ENCODE measurements around the gene ESPN.
"Not testable (repeated sequence)": the region's sequence is repeated elsewhere in the genome, so short reads cannot be mapped to it uniquely, and the experiment has no call there.

Gene ESPN, protein sequence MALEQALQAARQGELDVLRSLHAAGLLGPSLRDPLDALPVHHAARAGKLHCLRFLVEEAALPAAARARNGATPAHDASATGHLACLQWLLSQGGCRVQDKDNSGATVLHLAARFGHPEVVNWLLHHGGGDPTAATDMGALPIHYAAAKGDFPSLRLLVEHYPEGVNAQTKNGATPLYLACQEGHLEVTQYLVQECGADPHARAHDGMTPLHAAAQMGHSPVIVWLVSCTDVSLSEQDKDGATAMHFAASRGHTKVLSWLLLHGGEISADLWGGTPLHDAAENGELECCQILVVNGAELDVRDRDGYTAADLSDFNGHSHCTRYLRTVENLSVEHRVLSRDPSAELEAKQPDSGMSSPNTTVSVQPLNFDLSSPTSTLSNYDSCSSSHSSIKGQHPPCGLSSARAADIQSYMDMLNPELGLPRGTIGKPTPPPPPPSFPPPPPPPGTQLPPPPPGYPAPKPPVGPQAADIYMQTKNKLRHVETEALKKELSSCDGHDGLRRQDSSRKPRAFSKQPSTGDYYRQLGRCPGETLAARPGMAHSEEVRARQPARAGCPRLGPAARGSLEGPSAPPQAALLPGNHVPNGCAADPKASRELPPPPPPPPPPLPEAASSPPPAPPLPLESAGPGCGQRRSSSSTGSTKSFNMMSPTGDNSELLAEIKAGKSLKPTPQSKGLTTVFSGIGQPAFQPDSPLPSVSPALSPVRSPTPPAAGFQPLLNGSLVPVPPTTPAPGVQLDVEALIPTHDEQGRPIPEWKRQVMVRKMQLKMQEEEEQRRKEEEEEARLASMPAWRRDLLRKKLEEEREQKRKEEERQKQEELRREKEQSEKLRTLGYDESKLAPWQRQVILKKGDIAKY

DNA sequence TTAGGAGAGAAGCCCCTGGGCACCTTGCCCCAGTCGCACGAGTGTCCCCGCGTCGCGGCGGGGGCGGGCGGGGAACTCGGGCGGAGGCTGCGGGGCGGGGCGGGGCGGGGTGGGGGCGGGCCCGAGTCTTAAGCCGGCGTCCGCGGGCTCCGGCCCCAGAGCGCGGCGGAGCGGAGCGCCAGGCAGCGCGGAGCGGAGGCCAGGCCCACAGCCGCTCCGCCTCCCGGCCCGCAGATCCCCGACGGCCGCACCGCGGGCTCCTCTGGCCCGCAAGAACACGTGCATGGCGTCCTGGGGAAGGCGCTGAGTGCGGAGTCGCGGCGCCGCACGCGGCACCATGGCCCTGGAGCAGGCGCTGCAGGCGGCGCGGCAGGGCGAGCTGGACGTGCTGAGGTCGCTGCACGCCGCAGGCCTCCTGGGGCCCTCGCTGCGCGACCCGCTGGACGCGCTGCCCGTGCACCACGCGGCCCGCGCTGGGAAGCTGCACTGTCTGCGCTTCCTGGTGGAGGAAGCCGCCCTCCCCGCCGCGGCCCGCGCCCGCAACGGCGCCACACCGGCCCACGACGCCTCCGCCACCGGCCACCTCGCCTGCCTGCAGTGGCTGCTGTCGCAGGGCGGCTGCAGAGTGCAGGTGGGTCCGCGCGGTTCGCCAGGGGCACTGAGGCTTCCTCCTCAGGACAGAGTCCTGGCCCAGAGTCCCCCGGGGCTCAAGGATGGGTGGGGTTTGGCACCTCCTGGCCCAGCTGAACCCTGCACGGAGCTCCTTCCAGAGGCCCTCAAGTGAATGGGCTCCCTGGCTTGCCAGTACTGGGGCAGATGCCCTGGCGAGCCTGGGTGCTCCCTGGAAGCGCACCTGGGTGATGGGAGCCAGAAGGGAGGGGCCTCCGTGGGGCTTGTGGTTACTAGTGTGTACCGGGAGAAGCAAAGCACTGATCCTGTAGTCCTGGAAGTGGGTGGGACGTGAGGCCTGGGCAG lies at the start of gene ESPN:
TSS of gene ESPN (plus strand) at position 158 of the 975 bp plus-strand sequence. CDS start at position 338, 180 bp downstream.
- no peak for DNase-seq

DNA sequence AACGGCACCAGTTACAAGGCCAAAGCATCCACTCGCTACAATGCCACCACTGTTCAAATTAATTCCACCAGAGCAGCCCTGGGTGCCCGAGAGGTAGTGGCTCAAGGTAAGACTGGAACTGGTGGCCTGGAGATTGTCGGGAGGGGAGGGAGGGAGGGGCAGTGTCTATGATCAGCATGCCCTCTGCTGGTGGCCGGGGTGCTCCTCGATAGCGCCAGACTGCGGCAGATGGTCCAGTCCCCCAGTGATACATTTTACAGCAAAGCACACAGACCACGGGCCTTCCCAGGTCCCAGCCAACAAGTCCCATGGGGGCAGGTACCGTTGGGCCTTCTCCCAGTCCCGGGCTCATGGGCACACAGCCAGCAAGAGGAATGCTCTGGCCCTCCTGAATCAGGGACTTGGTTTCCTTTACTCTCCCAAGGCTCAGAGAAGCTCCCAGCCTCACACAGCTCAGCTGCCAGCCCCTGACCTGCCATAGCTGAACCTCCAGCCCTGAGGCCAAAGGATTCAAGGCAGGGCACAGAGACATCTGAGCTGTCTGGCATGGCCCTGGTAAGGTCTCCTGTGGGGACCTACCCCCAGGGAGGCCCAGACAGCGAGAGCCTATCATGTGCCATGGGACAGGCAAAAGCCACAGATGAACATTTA lies 46.4 kb upstream of the ESPN start:
- no peak for DNase-seq

GRCh38 chr1:6380037-6380436 lies 44.5 kb upstream of the ESPN start:
- DNase-seq, result no peak

- no peak for DNase-seq
Measured at GRCh38 chr1:6384135-6384534, 40.4 kb upstream of the ESPN start.

DNA sequence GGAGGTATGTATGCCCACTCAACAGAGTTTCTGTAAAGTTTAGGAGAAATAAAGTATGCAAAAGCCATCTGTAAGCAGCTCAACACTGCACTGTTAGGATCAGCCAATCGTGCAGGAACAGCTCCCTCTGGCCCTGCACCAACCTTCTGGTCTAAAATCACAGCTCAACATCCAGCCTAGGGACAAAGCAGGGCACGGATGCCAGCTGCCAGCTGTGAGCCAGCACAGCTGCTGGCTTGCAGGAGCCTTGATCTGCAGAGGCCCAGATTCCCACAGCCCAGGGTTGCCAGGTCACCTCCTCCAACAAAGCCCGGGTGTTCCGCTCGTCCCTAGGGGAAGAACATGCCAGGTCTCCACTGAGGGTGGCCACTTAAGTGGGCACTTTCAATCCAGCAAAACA lies 39.6 kb upstream of the ESPN start:
- no peak for DNase-seq

GRCh38 chr1:6385488-6386191 lies 38.9 kb upstream of the ESPN start:
- no peak for DNase-seq

GRCh38 chr1:6386371-6386949 lies 38.1 kb upstream of the ESPN start:
- no peak for DNase-seq

GRCh38 chr1:6389971-6390370 lies 34.6 kb upstream of the ESPN start:
- no peak for DNase-seq

DNA sequence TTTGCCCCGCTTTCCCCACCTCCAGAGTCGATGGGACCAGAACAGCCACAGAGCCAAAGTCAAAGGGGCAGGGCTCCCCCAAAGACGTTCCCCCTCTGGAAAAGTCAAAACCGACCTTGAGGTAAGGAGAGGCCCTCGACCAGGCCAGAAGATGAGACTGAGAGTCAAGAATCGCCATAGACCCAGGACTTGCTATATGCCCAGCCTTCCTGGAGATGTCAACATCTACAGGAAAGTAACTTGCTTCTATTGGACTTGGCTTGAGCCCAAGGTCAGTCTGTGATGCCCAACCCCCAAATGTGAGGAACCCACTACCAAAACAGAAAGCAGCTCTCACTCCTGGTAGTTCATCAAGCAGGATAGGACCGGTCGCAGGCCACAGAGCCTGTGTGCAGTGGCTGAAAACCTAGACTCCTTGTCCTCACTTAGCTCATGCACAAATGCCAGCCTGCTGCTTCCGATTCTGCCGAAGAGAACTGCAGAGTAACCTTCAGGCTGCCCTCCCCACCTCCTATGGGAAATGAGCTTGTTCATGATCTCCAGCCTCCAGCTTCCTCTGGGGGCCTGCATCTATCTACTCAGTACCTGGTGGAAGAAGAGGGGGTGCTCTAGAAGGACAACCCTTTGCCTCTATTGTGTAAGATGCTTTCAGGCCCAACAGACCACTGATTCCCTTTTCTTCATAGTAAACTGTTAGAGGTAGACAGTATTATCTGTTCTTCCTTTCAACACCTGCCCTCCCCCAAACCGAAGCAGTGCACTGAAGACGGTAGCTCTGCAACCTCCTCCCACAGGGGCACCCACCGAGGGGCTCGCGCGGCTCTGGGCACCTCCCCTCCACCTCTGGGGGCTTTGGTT lies 32.4 kb upstream of the ESPN start:
- DNase-seq, result no peak

- no peak for DNase-seq
Measured at GRCh38 chr1:6392809-6393399, 31.7 kb upstream of the ESPN start.

- DNase-seq, result peak; percentile 93
Measured at GRCh38 chr1:6393400-6394187, 31.0 kb upstream of the ESPN start, which contains the start of gene ACOT7. Gene ACOT7, minus strand, starts transcription at chr1:6393767. Its CDS starts 368 bp downstream, at chr1:6393399.

DNA sequence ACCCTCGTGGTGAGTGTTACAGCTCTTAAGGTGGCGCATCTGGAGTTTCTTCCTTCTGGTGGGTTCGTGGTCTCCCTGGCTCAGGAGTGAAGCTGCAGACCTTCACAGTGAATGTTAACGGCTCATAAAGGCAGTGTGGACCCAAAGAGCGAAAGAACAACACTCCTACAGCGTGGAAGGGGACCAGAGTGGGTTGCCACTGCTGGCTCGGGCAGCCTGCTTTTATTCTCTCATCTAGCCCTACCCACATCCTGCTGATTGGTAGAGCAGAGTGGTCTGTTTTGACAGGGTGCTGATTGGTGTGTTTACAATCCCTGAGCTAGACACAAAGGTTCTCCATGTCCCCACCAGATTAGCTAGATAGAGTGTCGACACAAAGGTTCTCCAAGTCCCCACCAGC lies 29.4 kb upstream of the ESPN start:
- DNase-seq, result not testable (repeated sequence)

- DNase-seq, result not testable (repeated sequence)
Measured at GRCh38 chr1:6395781-6396244, 28.8 kb upstream of the ESPN start.

- DNase-seq, result no peak
Measured at GRCh38 chr1:6396998-6397397, 27.6 kb upstream of the ESPN start.

GRCh38 chr1:6397844-6398441 lies 26.6 kb upstream of the ESPN start:
- no peak for DNase-seq

DNA sequence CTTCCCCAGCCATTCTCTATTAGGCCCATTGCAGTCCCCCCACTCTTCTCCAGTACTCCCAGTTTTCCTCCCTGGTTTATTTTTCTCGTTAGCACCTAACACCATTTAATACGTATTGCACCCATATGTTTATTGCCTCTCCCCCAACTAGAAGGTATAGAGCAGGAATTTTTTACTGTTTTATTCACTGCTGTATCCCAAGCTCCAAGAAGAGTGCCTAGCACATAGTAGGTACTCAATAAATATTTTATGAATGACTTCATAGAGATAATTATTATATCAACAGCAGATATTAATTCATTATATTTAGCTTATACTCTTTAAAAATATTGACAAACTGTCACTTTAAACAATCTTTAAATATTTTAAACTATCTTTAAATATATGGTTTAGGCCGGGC lies 25.3 kb upstream of the ESPN start:
- no peak for DNase-seq

DNA sequence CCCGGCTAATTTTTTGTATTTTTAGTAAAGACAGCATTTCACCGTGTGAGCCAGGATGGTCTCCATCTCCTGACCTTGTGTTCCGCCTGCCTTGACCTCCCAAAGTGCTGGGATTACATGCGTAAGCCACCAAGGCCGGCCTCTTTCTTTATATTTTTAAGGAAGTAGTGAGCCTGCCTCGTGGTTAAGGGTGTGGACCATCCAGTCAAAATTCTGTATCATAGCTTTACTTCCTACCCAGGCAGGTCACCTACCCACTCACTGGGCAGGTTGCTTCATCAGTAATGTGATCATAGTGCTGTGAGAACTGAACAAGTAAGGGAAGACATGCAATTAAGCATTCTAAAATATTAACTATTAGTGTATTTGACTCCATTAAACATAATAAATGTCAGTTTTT lies 22.9 kb upstream of the ESPN start:
- DNase-seq, result no peak

DNA sequence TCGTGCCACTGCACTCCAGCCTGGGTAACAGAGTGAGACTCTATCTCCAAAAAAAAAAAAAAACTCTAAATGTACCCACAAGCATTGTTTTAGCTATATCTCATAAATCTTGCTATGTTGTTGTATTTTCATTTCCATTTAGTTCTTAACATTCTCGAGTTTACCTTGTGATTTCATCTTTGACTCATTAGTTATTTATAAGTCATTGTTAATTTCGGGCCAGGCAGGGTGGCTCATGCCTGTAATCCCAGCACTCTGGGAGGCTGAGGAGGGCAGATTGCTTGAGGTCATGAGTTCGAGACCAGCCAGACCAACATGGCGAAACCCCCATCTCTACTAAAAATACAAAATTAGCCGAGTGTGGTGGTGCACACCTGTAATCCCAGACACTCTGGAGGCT lies 16.6 kb upstream of the ESPN start:
- no peak for DNase-seq
